Esophagus squamous epithelium (tissue), 5 donors: ENCODE measurements around the gene FEZF1. TPM values are rescaled to one million over a fixed set of nuclear protein-coding genes. Genes with fewer than 3 reads are reported as not detected.

Source experiments
- DNase-seq: peaks from one replicate; lab custom pipeline; 2025; lab: John Stamatoyannopoulos, UW
- H3K27ac ChIP-seq, 4 donors: fragments of 200-600 bp; sonication (generic); one replicate each; pipeline ENCODE4 v1.5.1; 2016 to 2019; ENCODE audit warnings: mild to moderate bottlenecking in 1 of 4
- H3K27me3 ChIP-seq, 4 donors: fragments of 200-600 bp; sonication (generic); 1 replicate in 3 of 4; 2 replicates in 1 of 4; pipeline versions ENCODE4 v1.5.1 to v1.6.0; 2017 to 2021; ENCODE audit warnings: antibody characterized with exemption in 1 of 4
- H3K36me3 ChIP-seq, 3 donors: fragments of 200-600 bp; sonication (generic); one replicate each; pipeline ENCODE4 v1.5.1; 2016 to 2019
- H3K4me1 ChIP-seq, 3 donors: fragments of 200-600 bp; sonication (generic); one replicate each; pipeline ENCODE4 v1.5.1; 2017 to 2019
- H3K4me3 ChIP-seq, 4 donors: fragments of 200-600 bp; sonication (generic); 1 replicate in 3 of 4; 2 replicates in 1 of 4; pipeline ENCODE4 v1.5.1; 2016 to 2019; ENCODE audit warnings: mild to moderate bottlenecking in 2 of 4, moderate library complexity in 1 of 4
- H3K9me3 ChIP-seq, 3 donors: fragments of 200-600 bp; sonication (generic); one replicate each; pipeline ENCODE4 v1.5.1; 2016 to 2019
- POLR2A ChIP-seq, 4 donors: fragments of 450-650 bp; IDR thresholded peaks; one replicate each; pipeline ENCODE4 v1.6.1; 2017; ENCODE audit warnings: antibody characterized with exemption in 4 of 4, mild to moderate bottlenecking in 4 of 4, moderate library complexity in 3 of 4
- WGBS, 2 donors: methylation state at CpG; one replicate each; pipeline ENCODE4 v1.1.5; 2018; 5-methylcytosine and 5-hydroxymethylcytosine counted together
- intact Hi-C: fragments of 100-400 bp; cut with DNase I; formaldehyde crosslinking; loops from one replicate; pipeline ENCODE4 v1.15.0; 2022
- total RNA-seq, 4 donors: library from RNA; depleted of rRNA; stranded (reverse); fragments of >200 nt; gene quantifications; one replicate each; pipeline ENCODE4 v1.1.0, GENCODE V29; 2016
- TF ChIP-seq, protein P1 (sequence below), 6 experiments: fragments of 450-650 bp in 4 of 6; fragments of 200-600 bp in 2 of 6; sonication (generic) in 2 of 6; IDR thresholded peaks; one replicate each; pipeline ENCODE4 v1.5.1; 2016 to 2019; ENCODE audit warnings: antibody characterized with exemption in 6 of 6, mild to moderate bottlenecking in 4 of 6, moderate library complexity in 4 of 6
- donor health status: DM: yes; HTN: yes; CAD: no.

The FEZF1 gene
- total RNA-seq, 4 donors from 2014 or later: not detected

DNA sequence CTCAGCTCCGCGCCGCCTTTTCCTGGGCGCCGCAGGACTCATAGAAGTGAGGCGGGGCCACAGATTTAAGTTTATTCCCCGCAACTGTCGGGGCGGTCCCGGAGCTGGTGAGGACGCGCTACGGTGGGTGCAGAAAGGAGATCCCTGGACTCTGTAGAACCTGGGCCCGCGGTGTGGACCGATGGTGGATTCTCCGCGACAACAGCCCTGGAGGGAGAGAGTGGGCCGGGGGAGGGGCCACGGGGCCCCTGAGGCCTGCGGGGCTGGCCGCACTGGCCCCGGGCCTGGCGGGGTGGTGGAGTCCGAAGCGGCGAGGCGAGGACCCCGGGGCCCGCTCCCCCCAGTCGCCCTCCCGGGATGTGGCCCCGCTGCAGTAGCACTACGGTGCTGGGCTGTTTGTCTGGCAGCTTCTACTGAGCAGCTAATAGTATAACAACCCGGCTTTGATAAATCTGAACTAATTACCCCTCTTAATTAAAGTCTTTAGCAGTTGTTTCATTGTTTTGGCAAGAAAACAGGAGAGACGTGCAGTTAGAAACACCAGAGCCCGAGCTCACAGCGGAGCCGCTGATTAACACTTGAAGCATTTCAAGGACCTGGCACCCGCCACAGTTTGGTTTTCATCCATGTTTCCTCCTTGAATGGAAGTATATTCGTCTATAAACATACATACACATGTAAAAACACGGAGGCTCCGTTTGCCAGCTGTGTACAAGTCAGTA is 4.2 kb downstream of the FEZF1 start:
- intact Hi-C loops: no loop called here
- 0 to 8% methylated on average over 9 to 25 of the region's 43 CpGs for WGBS, 2 donors
- Histone ChIP-seq H3K9me3 (no peaks in the 10 kb centered on the region), H3K36me3 (no peaks in the 10 kb centered on the region), H3K4me3 (peak overlapping the region in 1 of 4 donors; percentile 42), H3K4me1 (peaks cover 7 to 38% (median 26%) of the 10 kb centered on the region in 3 donors), H3K27me3 (peaks cover 28 to 100% (median 50%) of the 10 kb centered on the region in 4 donors), H3K27ac (no peak overlapping the region)
- no peak for TF ChIP-seq POLR2A (IDR thresholded peaks at IDR 0.05)
- TF ChIP-seq, protein P1, sequence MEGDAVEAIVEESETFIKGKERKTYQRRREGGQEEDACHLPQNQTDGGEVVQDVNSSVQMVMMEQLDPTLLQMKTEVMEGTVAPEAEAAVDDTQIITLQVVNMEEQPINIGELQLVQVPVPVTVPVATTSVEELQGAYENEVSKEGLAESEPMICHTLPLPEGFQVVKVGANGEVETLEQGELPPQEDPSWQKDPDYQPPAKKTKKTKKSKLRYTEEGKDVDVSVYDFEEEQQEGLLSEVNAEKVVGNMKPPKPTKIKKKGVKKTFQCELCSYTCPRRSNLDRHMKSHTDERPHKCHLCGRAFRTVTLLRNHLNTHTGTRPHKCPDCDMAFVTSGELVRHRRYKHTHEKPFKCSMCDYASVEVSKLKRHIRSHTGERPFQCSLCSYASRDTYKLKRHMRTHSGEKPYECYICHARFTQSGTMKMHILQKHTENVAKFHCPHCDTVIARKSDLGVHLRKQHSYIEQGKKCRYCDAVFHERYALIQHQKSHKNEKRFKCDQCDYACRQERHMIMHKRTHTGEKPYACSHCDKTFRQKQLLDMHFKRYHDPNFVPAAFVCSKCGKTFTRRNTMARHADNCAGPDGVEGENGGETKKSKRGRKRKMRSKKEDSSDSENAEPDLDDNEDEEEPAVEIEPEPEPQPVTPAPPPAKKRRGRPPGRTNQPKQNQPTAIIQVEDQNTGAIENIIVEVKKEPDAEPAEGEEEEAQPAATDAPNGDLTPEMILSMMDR (IDR thresholded peaks at IDR 0.05): no peak
- DNase-seq: no peak

- H3K4me3 ChIP-seq: peak overlapping the region in 1 of 4 donors; percentile 42
Observed at GRCh38 chr7:122299624-122300210, 4.8 kb downstream of the FEZF1 start.

DNA sequence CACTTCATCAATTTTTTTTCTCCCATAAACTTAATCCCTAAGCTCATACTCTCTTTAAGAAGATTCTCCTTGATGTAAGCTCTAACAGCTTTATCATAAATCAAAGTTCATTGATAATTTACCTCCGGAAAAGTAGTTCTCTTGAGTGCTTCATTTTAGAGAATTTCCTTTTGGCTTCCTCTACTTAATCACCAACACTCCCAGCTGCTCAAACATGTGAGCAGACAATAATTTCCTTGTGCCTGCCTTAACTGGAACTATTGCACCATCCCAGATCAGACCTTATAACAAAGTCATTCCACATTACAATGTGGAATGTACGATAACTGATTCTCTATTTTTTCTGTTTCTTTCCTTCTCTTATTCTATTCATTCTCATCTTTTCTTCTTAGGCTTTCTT is 5.9 kb downstream of the FEZF1 start:
- 57 to 60% methylated on average over 2 of the region's 2 CpGs for WGBS, 2 donors
- Histone ChIP-seq H3K27me3 (peaks cover 15 to 97% (median 33%) of the 10 kb centered on the region in 4 donors), H3K36me3 (no peaks in the 10 kb centered on the region), H3K4me3 (no peak overlapping the region), H3K9me3 (no peaks in the 10 kb centered on the region), H3K4me1 (peaks cover 0 to 20% (median 10%) of the 10 kb centered on the region in 3 donors), H3K27ac (no peak overlapping the region)
- no peak for DNase-seq
- TF ChIP-seq, protein P1 (IDR thresholded peaks at IDR 0.05): no peak
- no peak for TF ChIP-seq POLR2A (IDR thresholded peaks at IDR 0.05)
- intact Hi-C loops: no loop called here

More at GRCh38 chr7:122299624-122300210, 4.8 kb downstream of the FEZF1 start:
- no peaks in the 10 kb centered on the region for H3K36me3 ChIP-seq
- peaks cover under 1 to 31% (median 20%) of the 10 kb centered on the region in 3 donors for H3K4me1 ChIP-seq
- WGBS, 2 donors: 27 to 42% methylated on average over 7 to 27 of the region's 32 CpGs
- H3K9me3 ChIP-seq: no peaks in the 10 kb centered on the region
- H3K27me3 ChIP-seq: peaks cover 24 to 100% (median 44%) of the 10 kb centered on the region in 4 donors
- no peak for TF ChIP-seq POLR2A (IDR thresholded peaks at IDR 0.05)
- TF ChIP-seq, protein P1 (IDR thresholded peaks at IDR 0.05): no peak
- intact Hi-C loops: no loop called here
- no peak overlapping the region for H3K27ac ChIP-seq
- DNase-seq: no peak

GRCh38 chr7:122298131-122298530 is 6.4 kb downstream of the FEZF1 start:
- Histone ChIP-seq H3K4me3 (no peak overlapping the region), H3K27ac (no peak overlapping the region), H3K36me3 (no peaks in the 10 kb centered on the region), H3K9me3 (no peaks in the 10 kb centered on the region), H3K4me1 (peaks cover 0 to 18% (median 9%) of the 10 kb centered on the region in 3 donors), H3K27me3 (peaks cover 15 to 97% (median 32%) of the 10 kb centered on the region in 4 donors)
- intact Hi-C loops: no loop called here
- TF ChIP-seq POLR2A (IDR thresholded peaks at IDR 0.05): no peak
- TF ChIP-seq, protein P1 (IDR thresholded peaks at IDR 0.05): no peak
- WGBS, 2 donors: 49 to 60% methylated on average over 2 of the region's 2 CpGs
- DNase-seq: no peak

GRCh38 chr7:122291189-122291588 is 13.4 kb downstream of the FEZF1 start:
- TF ChIP-seq, protein P1 (IDR thresholded peaks at IDR 0.05): no peak
- no peak for TF ChIP-seq POLR2A (IDR thresholded peaks at IDR 0.05)
- WGBS, 2 donors: 70 to 86% methylated on average over 2 of the region's 2 CpGs
- intact Hi-C loops: no loop called here

More at GRCh38 chr7:122291189-122291588, 13.4 kb downstream of the FEZF1 start:
- Histone ChIP-seq H3K4me3 (no peak overlapping the region), H3K36me3 (no peaks in the 10 kb centered on the region), H3K27me3 (peaks cover 0 to 68% (median 0%) of the 10 kb centered on the region in 4 donors), H3K27ac (no peak overlapping the region), H3K9me3 (peaks cover 0 to 4% (median 0%) of the 10 kb centered on the region in 3 donors), H3K4me1 (no peaks in the 10 kb centered on the region)
- DNase-seq: no peak
